Measurements from ENCODE around the gene DNM3.
"Not testable (repeated sequence)": the region's sequence is repeated elsewhere in the genome, so short reads cannot be mapped to it uniquely, and the experiment has no call there.

Gene DNM3

GRCh38 chr1:172003766-172004530 lies 162.7 kb downstream of the DNM3 start:
- Histone ChIP-seq H3K9ac (ENCODE audit: low read length) (no peak overlapping the region), H3K4me3 (ENCODE audit: low read depth in 1 of 2, low read length in 2 of 2) (no peak overlapping the region), H3K27ac (ENCODE audit: low read depth, low read length) (no peak overlapping the region), H3K36me3 (ENCODE audit: insufficient read depth, low read length) (no peaks in the 10 kb centered on the region), H3K4me1 (ENCODE audit: insufficient read depth, low read length) (no peaks in the 10 kb centered on the region), H3K9me3 (ENCODE audit: low read length) (no peaks in the 10 kb centered on the region), H3K27me3 (ENCODE audit: control insufficient read depth in 1 of 2, insufficient read depth in 2 of 2, low read length in 2 of 2) (no peaks in the 10 kb centered on the region)

GRCh38 chr1:172004671-172005070 lies 163.4 kb downstream of the DNM3 start:
- H3K4me3 ChIP-seq (ENCODE audit: low read depth in 1 of 2, low read length in 2 of 2), result no peak overlapping the region
- H3K36me3 ChIP-seq (ENCODE audit: insufficient read depth, low read length), result no peaks in the 10 kb centered on the region
- no peak overlapping the region for H3K27ac ChIP-seq (ENCODE audit: low read depth, low read length)
- no peaks in the 10 kb centered on the region for H3K27me3 ChIP-seq (ENCODE audit: control insufficient read depth in 1 of 2, insufficient read depth in 2 of 2, low read length in 2 of 2)
- no peaks in the 10 kb centered on the region for H3K9me3 ChIP-seq (ENCODE audit: low read length)
- H3K9ac ChIP-seq (ENCODE audit: low read length), result no peak overlapping the region
- no peaks in the 10 kb centered on the region for H3K4me1 ChIP-seq (ENCODE audit: insufficient read depth, low read length)

GRCh38 chr1:172005856-172006255 lies 164.6 kb downstream of the DNM3 start:
- Histone ChIP-seq H3K4me1 (ENCODE audit: insufficient read depth, low read length) (no peaks in the 10 kb centered on the region), H3K27ac (ENCODE audit: low read depth, low read length) (no peak overlapping the region), H3K9ac (ENCODE audit: low read length) (no peak overlapping the region), H3K9me3 (ENCODE audit: low read length) (no peaks in the 10 kb centered on the region), H3K4me3 (ENCODE audit: low read depth in 1 of 2, low read length in 2 of 2) (no peak overlapping the region), H3K27me3 (ENCODE audit: control insufficient read depth in 1 of 2, insufficient read depth in 2 of 2, low read length in 2 of 2) (no peaks in the 10 kb centered on the region), H3K36me3 (ENCODE audit: insufficient read depth, low read length) (no peaks in the 10 kb centered on the region)

DNA sequence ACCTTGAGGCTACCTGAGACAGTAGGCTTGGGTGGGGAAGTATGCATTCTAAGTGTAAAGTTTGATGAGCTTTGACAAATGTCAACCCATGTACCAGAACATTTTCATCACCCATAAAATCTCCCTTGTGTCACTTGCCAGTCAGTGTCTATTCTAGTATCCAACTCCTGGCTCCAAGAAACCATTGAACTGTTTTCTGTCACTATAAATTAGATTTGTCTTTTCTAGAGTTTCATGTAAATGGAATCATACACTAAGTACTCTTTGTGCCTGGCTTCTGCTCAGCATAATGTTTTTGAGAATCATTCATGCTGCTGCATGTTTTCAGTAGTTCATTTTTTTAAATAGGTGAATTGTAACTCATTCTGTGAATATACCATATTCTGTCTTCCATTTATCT lies 165.4 kb downstream of the DNM3 start:
- Histone ChIP-seq H3K9ac (ENCODE audit: low read length) (no peak overlapping the region), H3K36me3 (ENCODE audit: insufficient read depth, low read length) (no peaks in the 10 kb centered on the region), H3K27me3 (ENCODE audit: control insufficient read depth in 1 of 2, insufficient read depth in 2 of 2, low read length in 2 of 2) (no peaks in the 10 kb centered on the region), H3K9me3 (ENCODE audit: low read length) (no peaks in the 10 kb centered on the region), H3K4me3 (ENCODE audit: low read depth in 1 of 2, low read length in 2 of 2) (no peak overlapping the region), H3K27ac (ENCODE audit: low read depth, low read length) (no peak overlapping the region), H3K4me1 (ENCODE audit: insufficient read depth, low read length) (no peaks in the 10 kb centered on the region)

DNA sequence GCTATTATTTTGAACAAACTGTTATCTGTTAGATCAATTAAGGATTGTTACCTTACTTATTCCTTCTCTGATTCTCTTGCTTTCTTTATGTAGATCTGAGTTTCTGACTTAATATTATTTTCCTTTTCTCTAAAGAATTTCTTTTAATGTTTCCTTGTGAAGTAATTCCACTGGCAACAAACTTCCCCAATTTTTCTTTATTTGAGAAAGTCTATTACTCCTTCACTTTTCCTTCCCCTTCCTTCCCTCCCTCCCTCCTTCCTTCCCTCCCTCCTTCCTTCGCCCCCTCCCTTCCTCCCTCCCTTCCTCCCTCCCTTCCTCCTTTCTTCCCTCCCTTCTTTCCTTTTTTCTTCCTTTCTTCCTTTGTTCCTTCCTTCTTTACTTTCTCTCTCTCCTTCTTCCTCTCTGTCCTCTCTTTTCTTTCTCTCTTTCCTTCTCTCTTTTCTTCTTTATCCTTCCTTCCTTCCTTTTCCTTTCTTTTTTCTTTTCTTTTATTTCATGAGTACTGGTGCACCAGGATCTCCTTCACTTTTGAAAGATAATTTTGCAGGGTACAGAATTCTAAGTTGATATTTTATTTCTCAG lies 177.5 kb downstream of the DNM3 start:
- H3K4me3 ChIP-seq (ENCODE audit: low read depth in 1 of 2, low read length in 2 of 2), result no peak overlapping the region
- H3K4me1 ChIP-seq (ENCODE audit: insufficient read depth, low read length), result no peaks in the 10 kb centered on the region
- H3K27ac ChIP-seq (ENCODE audit: low read depth, low read length), result no peak overlapping the region

DNA sequence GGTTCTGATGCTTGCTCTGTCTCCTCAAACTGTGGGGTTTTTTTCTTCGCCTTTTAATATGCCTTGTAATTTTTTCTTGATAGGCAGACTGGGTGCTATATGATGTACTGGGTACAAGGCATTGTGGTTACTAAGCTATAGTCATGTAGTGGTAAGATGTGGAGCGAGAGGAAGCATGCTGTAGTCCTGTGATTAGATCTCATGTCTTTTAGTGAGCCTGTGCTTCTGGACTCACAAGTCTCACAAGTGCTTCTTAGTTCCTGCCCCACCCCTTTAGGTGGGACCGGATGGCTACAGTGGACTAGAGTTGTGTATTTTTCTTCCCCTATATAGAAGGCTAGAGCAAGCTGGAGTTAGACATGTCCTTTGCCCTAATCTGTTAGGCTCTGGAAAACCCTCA lies 178.7 kb downstream of the DNM3 start:
- Histone ChIP-seq H3K4me3 (ENCODE audit: low read depth in 1 of 2, low read length in 2 of 2) (no peak overlapping the region), H3K9ac (ENCODE audit: low read length) (no peak overlapping the region)

More for the DNA sequence above, 177.5 kb downstream of the DNM3 start:
- no peaks in the 10 kb centered on the region for H3K36me3 ChIP-seq (ENCODE audit: insufficient read depth, low read length)
- H3K27me3 ChIP-seq (ENCODE audit: control insufficient read depth in 1 of 2, insufficient read depth in 2 of 2, low read length in 2 of 2), result no peaks in the 10 kb centered on the region
- no peaks in the 10 kb centered on the region for H3K9me3 ChIP-seq (ENCODE audit: low read length)
- H3K9ac ChIP-seq (ENCODE audit: low read length), result no peak overlapping the region

DNA sequence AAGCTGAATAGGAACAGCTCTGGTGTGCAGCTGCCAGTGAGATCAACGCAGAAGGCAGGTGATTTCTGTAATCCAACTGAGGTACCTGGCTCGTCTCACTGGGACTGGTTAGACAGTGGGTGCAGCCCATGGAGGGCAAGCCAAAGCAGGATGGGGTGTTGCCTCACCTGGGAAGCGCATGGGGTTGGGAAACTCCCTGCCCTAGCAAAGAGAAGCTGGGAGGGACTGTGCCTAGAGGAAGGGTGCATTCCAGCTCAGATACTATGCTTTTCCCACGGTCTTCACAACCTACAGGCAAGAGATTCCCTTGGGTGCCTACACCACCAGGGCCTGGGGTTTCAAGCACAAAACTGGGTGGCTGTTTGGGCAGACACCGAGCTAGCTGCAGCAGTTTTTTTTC lies 183.2 kb downstream of the DNM3 start:
- Histone ChIP-seq H3K27me3 (ENCODE audit: control insufficient read depth in 1 of 2, insufficient read depth in 2 of 2, low read length in 2 of 2) (no peaks in the 10 kb centered on the region), H3K9me3 (ENCODE audit: low read length) (no peaks in the 10 kb centered on the region)

More for the DNA sequence above, 178.7 kb downstream of the DNM3 start:
- H3K27me3 ChIP-seq (ENCODE audit: control insufficient read depth in 1 of 2, insufficient read depth in 2 of 2, low read length in 2 of 2), result no peaks in the 10 kb centered on the region
- no peaks in the 10 kb centered on the region for H3K9me3 ChIP-seq (ENCODE audit: low read length)
- no peak overlapping the region for H3K27ac ChIP-seq (ENCODE audit: low read depth, low read length)
- no peaks in the 10 kb centered on the region for H3K4me1 ChIP-seq (ENCODE audit: insufficient read depth, low read length)
- H3K36me3 ChIP-seq (ENCODE audit: insufficient read depth, low read length), result no peaks in the 10 kb centered on the region

GRCh38 chr1:172024944-172025738 lies 183.8 kb downstream of the DNM3 start:
- not testable (repeated sequence) for H3K27me3 ChIP-seq (ENCODE audit: control insufficient read depth in 1 of 2, insufficient read depth in 2 of 2, low read length in 2 of 2); H3K27ac ChIP-seq (ENCODE audit: low read depth, low read length)

More for the DNA sequence above, 183.2 kb downstream of the DNM3 start:
- Histone ChIP-seq H3K4me3 (ENCODE audit: low read depth in 1 of 2, low read length in 2 of 2) (no peak overlapping the region), H3K9ac (ENCODE audit: low read length) (no peak overlapping the region), H3K4me1 (ENCODE audit: insufficient read depth, low read length) (no peaks in the 10 kb centered on the region), H3K27ac (ENCODE audit: low read depth, low read length) (no peak overlapping the region), H3K36me3 (ENCODE audit: insufficient read depth, low read length) (no peaks in the 10 kb centered on the region)

DNA sequence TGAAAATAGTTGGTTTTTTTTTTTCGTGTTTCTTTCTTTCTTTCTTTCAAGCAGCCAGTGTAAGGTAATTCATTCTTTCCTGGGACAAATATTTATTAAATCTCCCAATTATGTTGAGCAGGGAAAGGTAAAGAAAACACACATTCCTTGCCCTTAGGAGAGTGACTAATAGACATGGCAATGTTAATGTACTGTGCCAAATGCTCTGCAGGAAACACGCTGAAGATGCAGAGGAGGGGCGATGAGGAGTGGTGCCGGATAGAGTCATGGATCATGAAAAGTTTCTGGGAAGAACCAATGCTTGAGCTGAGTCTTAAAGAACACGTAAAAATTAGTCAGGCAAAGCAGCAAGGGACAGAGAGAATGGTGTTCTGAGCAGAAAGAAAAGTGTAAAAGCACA lies 199.2 kb downstream of the DNM3 start:
- Histone ChIP-seq H3K9ac (ENCODE audit: low read length) (no peak overlapping the region), H3K4me1 (ENCODE audit: insufficient read depth, low read length) (no peaks in the 10 kb centered on the region), H3K27ac (ENCODE audit: low read depth, low read length) (no peak overlapping the region), H3K36me3 (ENCODE audit: insufficient read depth, low read length) (no peaks in the 10 kb centered on the region), H3K4me3 (ENCODE audit: low read depth in 1 of 2, low read length in 2 of 2) (no peak overlapping the region), H3K27me3 (ENCODE audit: control insufficient read depth in 1 of 2, insufficient read depth in 2 of 2, low read length in 2 of 2) (no peaks in the 10 kb centered on the region), H3K9me3 (ENCODE audit: low read length) (no peaks in the 10 kb centered on the region)

More at GRCh38 chr1:172024944-172025738, 183.8 kb downstream of the DNM3 start:
- H3K9me3 ChIP-seq (ENCODE audit: low read length); H3K4me1 ChIP-seq (ENCODE audit: insufficient read depth, low read length); H3K4me3 ChIP-seq (ENCODE audit: low read depth in 1 of 2, low read length in 2 of 2); H3K9ac ChIP-seq (ENCODE audit: low read length); H3K36me3 ChIP-seq (ENCODE audit: insufficient read depth, low read length): not testable (repeated sequence)

DNA sequence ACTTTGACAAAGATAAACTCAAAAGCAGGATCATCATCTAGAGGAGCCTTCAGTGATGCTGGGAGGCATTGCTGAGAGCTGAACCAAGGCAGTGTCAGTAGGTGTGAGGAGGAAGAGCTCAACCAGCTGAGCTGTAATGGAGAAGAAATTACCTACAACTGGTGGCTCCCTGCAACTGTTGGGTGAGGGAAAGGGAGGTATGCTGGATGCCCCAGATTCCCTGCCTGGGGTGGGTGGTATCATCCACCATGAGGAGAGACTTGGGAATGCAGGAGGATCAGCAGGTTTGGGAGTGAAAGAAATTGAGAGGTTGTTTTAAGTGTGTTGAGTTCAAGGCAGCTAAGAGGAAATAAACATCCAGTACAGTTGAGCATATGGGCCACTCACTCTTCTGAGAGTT lies 199.8 kb downstream of the DNM3 start:
- Histone ChIP-seq H3K9ac (ENCODE audit: low read length) (no peak overlapping the region), H3K36me3 (ENCODE audit: insufficient read depth, low read length) (no peaks in the 10 kb centered on the region), H3K9me3 (ENCODE audit: low read length) (no peaks in the 10 kb centered on the region), H3K27me3 (ENCODE audit: control insufficient read depth in 1 of 2, insufficient read depth in 2 of 2, low read length in 2 of 2) (no peaks in the 10 kb centered on the region), H3K4me1 (ENCODE audit: insufficient read depth, low read length) (no peaks in the 10 kb centered on the region), H3K27ac (ENCODE audit: low read depth, low read length) (no peak overlapping the region), H3K4me3 (ENCODE audit: low read depth in 1 of 2, low read length in 2 of 2) (no peak overlapping the region)

- no peaks in the 10 kb centered on the region for H3K27me3 ChIP-seq (ENCODE audit: control insufficient read depth in 1 of 2, insufficient read depth in 2 of 2, low read length in 2 of 2)
- H3K4me1 ChIP-seq (ENCODE audit: insufficient read depth, low read length), result no peaks in the 10 kb centered on the region
- no peaks in the 10 kb centered on the region for H3K36me3 ChIP-seq (ENCODE audit: insufficient read depth, low read length)
- H3K4me3 ChIP-seq (ENCODE audit: low read depth in 1 of 2, low read length in 2 of 2), result no peak overlapping the region
- H3K9me3 ChIP-seq (ENCODE audit: low read length), result no peaks in the 10 kb centered on the region
- H3K9ac ChIP-seq (ENCODE audit: low read length), result no peak overlapping the region
- no peak overlapping the region for H3K27ac ChIP-seq (ENCODE audit: low read depth, low read length)
These were observed 200.4 kb downstream of the DNM3 start for GRCh38 chr1:172041742-172042141.

All from muscle layer of colon (tissue), 2 donors.